MM.1S (cell line): Measurements from ENCODE around the gene RAET1L.
"Not testable (repeated sequence)": the region's sequence is repeated elsewhere in the genome, so short reads cannot be mapped to it uniquely, and the experiment has no call there.

Experiments
- EZH2 ChIP-seq: fragments of 300-600 bp; sonication (generic); optimal IDR thresholded peaks from 2 replicates; pipeline ENCODE3; 2017; ENCODE audit warnings: low read depth, mild to moderate bottlenecking, antibody characterized with exemption, low read length, mixed read lengths
- TF ChIP-seq, protein P1 (sequence below): fragments of 300-600 bp; sonication (generic); IDR thresholded peaks from 2 replicates; pipeline ENCODE4 v1.5.1; 2016; ENCODE audit warnings: antibody characterized with exemption, low read length, mixed read lengths

DNA sequence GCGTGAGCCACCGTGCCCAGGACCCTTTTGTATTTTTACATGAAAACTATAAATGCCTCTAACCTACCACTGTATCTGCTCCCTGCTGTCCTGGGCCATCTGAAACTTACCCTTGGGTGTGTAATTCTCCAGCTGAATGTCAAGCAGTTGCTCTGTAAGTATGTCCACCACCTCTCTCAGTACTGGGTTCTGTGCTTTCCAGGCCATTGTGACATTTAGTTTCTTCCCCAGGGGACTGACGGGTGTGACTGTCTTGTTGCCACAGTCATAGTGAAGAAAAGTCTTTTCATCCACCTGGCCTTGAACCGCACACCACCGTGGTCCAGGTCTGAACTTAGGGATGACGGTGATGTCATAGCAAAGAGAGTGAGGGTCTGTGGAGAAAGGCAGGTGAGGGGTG, 3.5 kb downstream of the RAET1L start:
- TF ChIP-seq, protein P1, sequence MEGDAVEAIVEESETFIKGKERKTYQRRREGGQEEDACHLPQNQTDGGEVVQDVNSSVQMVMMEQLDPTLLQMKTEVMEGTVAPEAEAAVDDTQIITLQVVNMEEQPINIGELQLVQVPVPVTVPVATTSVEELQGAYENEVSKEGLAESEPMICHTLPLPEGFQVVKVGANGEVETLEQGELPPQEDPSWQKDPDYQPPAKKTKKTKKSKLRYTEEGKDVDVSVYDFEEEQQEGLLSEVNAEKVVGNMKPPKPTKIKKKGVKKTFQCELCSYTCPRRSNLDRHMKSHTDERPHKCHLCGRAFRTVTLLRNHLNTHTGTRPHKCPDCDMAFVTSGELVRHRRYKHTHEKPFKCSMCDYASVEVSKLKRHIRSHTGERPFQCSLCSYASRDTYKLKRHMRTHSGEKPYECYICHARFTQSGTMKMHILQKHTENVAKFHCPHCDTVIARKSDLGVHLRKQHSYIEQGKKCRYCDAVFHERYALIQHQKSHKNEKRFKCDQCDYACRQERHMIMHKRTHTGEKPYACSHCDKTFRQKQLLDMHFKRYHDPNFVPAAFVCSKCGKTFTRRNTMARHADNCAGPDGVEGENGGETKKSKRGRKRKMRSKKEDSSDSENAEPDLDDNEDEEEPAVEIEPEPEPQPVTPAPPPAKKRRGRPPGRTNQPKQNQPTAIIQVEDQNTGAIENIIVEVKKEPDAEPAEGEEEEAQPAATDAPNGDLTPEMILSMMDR = not testable (repeated sequence)
- not testable (repeated sequence) for TF ChIP-seq EZH2
